ENCODE measurements around the gene STX4. TPM values are rescaled to one million over a fixed set of nuclear protein-coding genes. Genes with fewer than 3 reads are reported as not detected.

Gene STX4
- total and polyA plus RNA-seq, 9 of the 15 experiments (the other 6 are each of a cell fraction or from before 2014, with no cell fraction given) = 3.2 to 48.0 (median 21.5) TPM

DNA sequence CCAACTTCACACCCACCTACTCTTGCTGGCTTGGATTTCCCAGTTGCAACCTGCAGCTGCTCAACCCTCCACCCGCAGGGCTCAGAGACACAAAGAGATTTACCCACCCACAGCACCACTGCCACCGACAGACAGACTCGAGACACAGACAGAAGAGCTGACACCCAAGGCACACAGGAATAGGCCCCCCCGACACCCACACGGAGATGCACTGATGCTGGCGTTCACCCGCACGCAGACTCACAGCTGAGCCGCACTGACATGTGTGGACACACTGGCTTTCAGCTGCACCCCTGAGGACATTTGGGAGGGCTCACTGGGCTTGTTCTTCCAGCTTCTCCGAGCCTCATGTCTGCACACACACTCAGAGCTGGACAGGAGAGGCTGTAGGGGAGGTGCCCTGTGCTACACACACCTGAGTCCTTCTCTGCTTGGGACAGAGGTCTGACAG is 31.1 kb upstream of the STX4 start:
- no peaks in the 10 kb centered on the region for H3K36me3 ChIP-seq (ENCODE audit: control insufficient read depth, insufficient read depth, low read length)
- no peak for DNase-seq (ENCODE audit: extremely low read depth in 1 of 4, low spot score in 3 of 4)
- peak overlapping the region in 1 of 2 experiments; percentile 82; a peak in 2 of 4 replicates for H3K9ac ChIP-seq (ENCODE audit: insufficient read depth in 1 of 2, low read depth in 2 of 2, low read length in 2 of 2)
- in situ Hi-C loops (cut with MboI) (no loop called here), intact Hi-C loops (cut with micrococcal nuclease) (no loop called here)
- H3K4me3 ChIP-seq = no peak overlapping the region
- CTCF ChIA-PET (ENCODE audit: low intra/inter-chr PET ratio) = no interaction called here
- BruUV-seq (replicated peaks) = no TSS peak
- H2AFZ ChIP-seq (ENCODE audit: low read depth, low read length) = peak overlapping the region; percentile 20; the same call in 1 of the 2 replicates
- peaks cover 37 to 40% of the 10 kb centered on the region in 2 experiments for H3K4me1 ChIP-seq (replicated peaks in 1 of 2; ENCODE audit: control insufficient read depth in 2 of 2, insufficient read depth in 2 of 2, low read length in 2 of 2)
- no peaks in the 10 kb centered on the region for H3K9me3 ChIP-seq (replicated peaks; ENCODE audit: control insufficient read depth, insufficient read depth, low read depth, low read length)
- no peaks in the 10 kb centered on the region for H4K20me1 ChIP-seq (replicated peaks; ENCODE audit: control insufficient read depth, insufficient read depth, low read length)
- POLR2A ChIA-PET = interaction anchor here (0.6 to 2.1 kb wide), 6 partner anchors 21 to 454 kb away, joined by 3 to 13 read pairs (median 3); partner anchors contain the start of genes FUS and PYCARD
- ATAC-seq = no peak
- TF ChIP-seq MAFK (IDR thresholded peaks at IDR 0.05; ENCODE audit: low read length) = no peak
- 56% methylated on average over 10 of the region's 10 CpGs for WGBS (ENCODE audit: insufficient coverage, low coverage, missing lambda C conversion rate)
- FAIRE-seq = no peak
- H3K27ac ChIP-seq (ENCODE audit: extremely low read depth, low read depth, low read length) = no peak overlapping the region
- H3K4me2 ChIP-seq (ENCODE audit: insufficient read depth, low read length) = no peak overlapping the region
- H3K79me2 ChIP-seq (ENCODE audit: control insufficient read depth, insufficient read depth, low read length) = no peaks in the 10 kb centered on the region
- H3K27me3 ChIP-seq (ENCODE audit: control insufficient read depth in 2 of 2, insufficient read depth in 2 of 2, low read length in 2 of 2) = no peaks in the 10 kb centered on the region
- H3K9me1 ChIP-seq (ENCODE audit: control insufficient read depth, insufficient read depth, low read length) = no peaks in the 10 kb centered on the region

DNA sequence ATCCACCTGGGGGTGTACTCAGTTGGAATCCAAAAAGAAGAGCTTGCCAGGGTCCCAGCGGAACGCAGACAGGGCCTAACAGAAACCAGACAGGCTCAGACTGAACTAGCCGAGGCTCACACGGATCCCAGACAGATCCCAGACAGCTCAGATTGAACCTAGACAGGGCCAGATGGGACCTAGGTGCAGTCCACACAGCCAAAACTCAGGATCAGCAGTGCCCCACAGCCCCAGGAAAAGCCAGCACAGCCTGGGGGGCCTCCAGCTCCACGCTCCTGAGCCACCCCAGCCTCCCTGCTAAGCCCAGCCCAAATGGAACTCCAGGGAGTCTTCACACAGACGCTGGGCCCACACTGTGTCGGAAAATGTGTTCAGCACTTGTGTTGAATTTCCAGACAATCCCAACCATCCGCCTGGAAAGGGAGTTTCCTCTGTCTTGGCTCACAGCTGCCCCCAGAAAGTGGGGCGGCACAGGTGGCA is 30.5 kb upstream of the STX4 start:
- POLR2A ChIA-PET = interaction anchor here (0.6 to 2.1 kb wide), 10 partner anchors 20 to 453 kb away, joined by 3 to 13 read pairs (median 3); partner anchors contain the start of genes FUS and PYCARD

More for the DNA sequence above, 30.5 kb upstream of the STX4 start:
- no peaks in the 10 kb centered on the region for H3K9me1 ChIP-seq (ENCODE audit: control insufficient read depth, insufficient read depth, low read length)
- H3K4me2 ChIP-seq (ENCODE audit: insufficient read depth, low read length) = no peak overlapping the region
- 66% methylated on average over 9 of the region's 9 CpGs for WGBS (ENCODE audit: insufficient coverage, low coverage, missing lambda C conversion rate)
- H3K4me3 ChIP-seq = no peak overlapping the region
- no peak overlapping the region for H2AFZ ChIP-seq (ENCODE audit: low read depth, low read length)
- H4K20me1 ChIP-seq (replicated peaks; ENCODE audit: control insufficient read depth, insufficient read depth, low read length) = no peaks in the 10 kb centered on the region
- BruUV-seq (replicated peaks) = no TSS peak
- in situ Hi-C loops (cut with MboI) = no loop called here
- H3K9me3 ChIP-seq (replicated peaks; ENCODE audit: control insufficient read depth, insufficient read depth, low read depth, low read length) = no peaks in the 10 kb centered on the region
- H3K9ac ChIP-seq (ENCODE audit: insufficient read depth in 1 of 2, low read depth in 2 of 2, low read length in 2 of 2) = peak overlapping the region in 1 of 2 experiments; percentile 43; a peak in 1 of 4 replicates
- peaks cover 31 to 34% of the 10 kb centered on the region in 2 experiments for H3K4me1 ChIP-seq (replicated peaks in 1 of 2; ENCODE audit: control insufficient read depth in 2 of 2, insufficient read depth in 2 of 2, low read length in 2 of 2)
- CTCF ChIA-PET (ENCODE audit: low intra/inter-chr PET ratio) = no interaction called here
- H3K27ac ChIP-seq (ENCODE audit: extremely low read depth, low read depth, low read length) = no peak overlapping the region
- H3K36me3 ChIP-seq (ENCODE audit: control insufficient read depth, insufficient read depth, low read length) = no peaks in the 10 kb centered on the region
- no peaks in the 10 kb centered on the region for H3K79me2 ChIP-seq (ENCODE audit: control insufficient read depth, insufficient read depth, low read length)
- DNase-seq (ENCODE audit: extremely low read depth in 1 of 4, low spot score in 3 of 4) = no peak
- no peak for TF ChIP-seq CSDE1 (IDR thresholded peaks at IDR 0.05)
- no peak for ATAC-seq
- intact Hi-C loops (cut with micrococcal nuclease) = no loop called here
- no peak for FAIRE-seq
- H3K27me3 ChIP-seq (ENCODE audit: control insufficient read depth in 2 of 2, insufficient read depth in 2 of 2, low read length in 2 of 2) = no peaks in the 10 kb centered on the region

All from K562 (cell line).